Loucy (cell line): Measurements from ENCODE around the gene STK39.

Experiments used
- CTCF ChIP-seq: fragments of 200-600 bp; sonication (generic); conservative IDR thresholded peaks from 2 replicates; pipeline ENCODE4 v1.5.1; 2014; ENCODE audit warnings: mild to moderate bottlenecking, antibody characterized with exemption, low read length
- EZH2phosphoT487 ChIP-seq: fragments of 200-600 bp; IDR thresholded peaks from 2 replicates; pipeline ENCODE4 v1.6.1; 2018; ENCODE audit warnings: antibody characterized with exemption, mild to moderate bottlenecking, moderate library complexity, borderline replicate concordance

DNA sequence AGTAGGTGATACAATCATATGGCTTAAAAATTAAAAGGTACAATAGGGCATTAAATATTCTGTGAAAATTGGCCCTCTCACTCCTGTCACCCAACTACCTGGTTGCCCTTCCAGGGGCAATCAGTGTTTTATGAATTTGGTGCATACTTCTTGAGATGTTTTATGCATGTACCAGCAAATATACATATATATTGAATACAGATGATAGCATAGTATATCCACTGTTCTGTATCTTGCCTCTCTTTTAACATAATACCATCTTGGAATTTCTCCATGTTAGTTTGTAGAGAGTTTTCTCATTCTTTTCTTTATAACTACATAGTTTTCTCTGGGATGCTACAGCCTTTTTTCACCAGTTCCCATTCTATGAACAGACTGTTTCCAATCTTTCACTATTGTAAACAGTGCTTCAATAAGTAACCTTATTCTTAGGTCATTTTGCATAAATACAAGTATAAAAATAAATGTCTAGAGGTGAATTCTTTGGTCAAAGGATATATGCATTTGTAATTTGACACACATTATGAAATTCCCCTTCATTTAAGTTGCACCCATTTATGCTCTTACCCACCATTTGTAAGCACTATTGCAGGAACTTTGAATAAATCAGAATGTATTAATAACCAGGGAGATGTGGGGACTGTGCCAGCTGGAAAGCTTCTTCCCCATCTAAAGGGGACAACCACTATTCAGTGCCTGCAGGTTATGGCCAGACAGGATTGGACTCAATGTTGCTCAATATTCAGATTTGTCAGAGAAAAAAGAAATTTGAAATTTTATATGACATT, 225.4 kb downstream of the STK39 start:
- TF ChIP-seq CTCF (no peak), EZH2phosphoT487 (no peak)
